HUES48 (cell line): ENCODE data around the gene STOX2.
"Not testable (repeated sequence)": the region's sequence is repeated elsewhere in the genome, so short reads cannot be mapped to it uniquely, and the experiment has no call there.

Experiments
- H3K27ac ChIP-seq: one replicate; pipeline ENCODE4 v1.7.0; 2013; ENCODE audit warnings: low read depth, low read length, inconsistent platforms
- H3K27me3 ChIP-seq: 2 replicates; pipeline ENCODE4 v1.6.1; 2013; ENCODE audit warnings: mild to moderate bottlenecking, low read length; ENCODE audit not compliant: control insufficient read depth, insufficient read depth
- H3K36me3 ChIP-seq: 2 replicates; pipeline ENCODE4 v1.6.1; 2013; ENCODE audit warnings: low read length; ENCODE audit not compliant: control insufficient read depth, insufficient read depth
- H3K4me1 ChIP-seq: 2 replicates; pipeline ENCODE4 v1.6.1; 2013; ENCODE audit warnings: mild to moderate bottlenecking, low read length; ENCODE audit not compliant: control insufficient read depth, insufficient read depth
- H3K4me3 ChIP-seq: 2 replicates; pipeline ENCODE4 v1.5.1; 2013; ENCODE audit warnings: mild to moderate bottlenecking, low read depth, low read length
- H3K9ac ChIP-seq: 2 replicates; pipeline ENCODE4 v1.6.1; 2013; ENCODE audit warnings: mild to moderate bottlenecking, low read depth, low read length, moderate library complexity
- H3K9me3 ChIP-seq: 2 replicates; pipeline ENCODE4 v1.6.1; 2013; ENCODE audit warnings: low read length; ENCODE audit not compliant: control insufficient read depth, insufficient read depth

STOX2 gene

DNA sequence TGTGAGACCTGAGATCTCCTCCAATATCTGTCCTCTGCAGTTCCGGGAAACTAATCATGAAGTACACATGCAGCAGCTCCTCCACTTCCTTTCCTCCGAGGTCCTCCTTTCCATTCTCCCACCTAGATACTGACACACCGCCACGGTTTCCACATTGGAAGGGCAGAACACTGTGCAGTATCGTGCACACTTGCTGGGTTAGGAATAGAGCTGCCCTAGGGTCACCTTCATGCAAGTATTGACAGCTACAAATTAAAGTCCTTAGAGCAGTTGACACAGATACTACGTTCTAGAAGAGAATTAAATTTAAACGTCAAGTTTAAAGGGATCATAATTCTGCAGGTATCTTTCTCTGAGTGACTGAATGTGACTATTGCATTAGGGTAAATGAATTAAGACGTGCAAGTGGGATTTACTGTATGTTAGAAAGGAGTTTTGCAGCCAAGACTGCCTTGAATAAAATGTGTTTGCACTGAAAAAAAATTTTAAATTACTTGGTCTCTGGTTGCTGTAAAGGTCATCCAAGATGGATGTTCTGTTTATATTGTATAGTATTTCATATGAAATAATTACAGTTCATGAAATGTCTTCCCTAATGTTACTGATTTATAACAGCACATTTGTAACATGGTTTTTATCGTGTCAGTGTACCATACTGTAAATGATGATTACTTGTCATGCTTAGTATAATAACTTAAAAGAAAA, 117.7 kb downstream of the STOX2 start:
- Histone ChIP-seq H3K9me3 (no peaks in the 10 kb centered on the region), H3K27me3 (no peaks in the 10 kb centered on the region), H3K27ac (no peak overlapping the region), H3K9ac (no peak overlapping the region), H3K4me3 (no peak overlapping the region), H3K36me3 (no peaks in the 10 kb centered on the region), H3K4me1 (peaks cover 6% of the 10 kb centered on the region; the same call in 1 of the 2 replicates)

DNA sequence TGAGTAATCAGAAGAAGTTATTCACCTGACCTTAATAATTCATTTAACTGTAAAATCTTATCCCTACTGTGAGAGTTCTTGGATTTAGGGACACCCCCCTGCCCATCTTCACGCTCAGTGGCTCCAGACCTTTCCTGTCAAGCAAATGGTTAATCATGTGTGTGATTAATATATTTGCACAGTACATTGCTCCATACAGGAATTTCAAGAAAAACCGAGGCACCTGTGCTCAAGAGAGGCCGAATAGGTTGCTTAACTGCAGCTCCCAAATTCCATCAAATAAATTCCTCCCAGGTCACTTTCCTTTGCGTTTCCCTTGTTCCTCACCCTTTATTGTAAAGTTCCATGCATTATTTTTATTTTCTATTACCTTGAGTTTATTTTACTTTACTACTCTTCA, 119.5 kb downstream of the STOX2 start:
- Histone ChIP-seq H3K27me3 (no peaks in the 10 kb centered on the region), H3K27ac (no peak overlapping the region), H3K9me3 (no peaks in the 10 kb centered on the region), H3K4me3 (no peak overlapping the region), H3K4me1 (peaks cover 6% of the 10 kb centered on the region; the same call in 1 of the 2 replicates), H3K9ac (no peak overlapping the region), H3K36me3 (no peaks in the 10 kb centered on the region)

DNA sequence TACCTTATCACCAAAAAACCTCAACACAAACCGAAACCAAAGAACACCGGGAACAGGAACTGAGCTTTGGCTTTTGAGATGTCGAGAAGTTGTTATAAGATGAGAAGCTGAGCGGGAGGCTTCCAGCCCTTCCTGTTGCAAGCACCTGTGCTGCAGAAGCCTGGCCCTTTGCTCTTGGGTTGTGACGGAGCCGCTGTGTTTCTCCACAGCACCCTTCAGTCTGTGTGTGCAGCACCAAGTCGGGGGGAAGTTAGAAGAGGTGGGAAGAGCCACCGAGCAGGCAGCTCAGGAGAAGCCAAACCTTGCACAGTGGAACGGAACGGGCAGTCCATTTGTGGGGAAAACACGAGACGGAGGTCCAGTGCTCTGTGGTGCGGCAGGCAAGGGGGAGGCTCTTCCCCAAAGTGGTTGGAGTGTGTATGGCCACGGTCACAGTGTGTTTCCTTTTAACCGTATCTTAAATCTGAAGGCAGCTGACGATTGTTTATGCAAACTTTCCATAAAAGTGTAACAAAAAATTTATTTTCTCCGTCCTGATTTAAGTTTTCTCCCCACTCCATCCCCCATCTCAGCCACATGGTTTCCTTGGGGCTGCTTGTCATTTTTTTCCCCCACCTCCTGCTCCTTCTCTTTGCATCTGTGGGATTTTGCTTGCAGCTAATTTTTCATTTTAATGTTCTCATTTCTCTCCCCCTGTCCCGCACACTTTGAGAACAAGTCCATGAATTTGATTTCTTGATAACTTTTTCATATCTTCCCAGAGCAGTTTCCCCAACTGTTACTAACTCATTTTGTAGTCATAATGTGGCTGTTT, 123.7 kb downstream of the STOX2 start:
- H3K4me3 ChIP-seq: no peak overlapping the region

DNA sequence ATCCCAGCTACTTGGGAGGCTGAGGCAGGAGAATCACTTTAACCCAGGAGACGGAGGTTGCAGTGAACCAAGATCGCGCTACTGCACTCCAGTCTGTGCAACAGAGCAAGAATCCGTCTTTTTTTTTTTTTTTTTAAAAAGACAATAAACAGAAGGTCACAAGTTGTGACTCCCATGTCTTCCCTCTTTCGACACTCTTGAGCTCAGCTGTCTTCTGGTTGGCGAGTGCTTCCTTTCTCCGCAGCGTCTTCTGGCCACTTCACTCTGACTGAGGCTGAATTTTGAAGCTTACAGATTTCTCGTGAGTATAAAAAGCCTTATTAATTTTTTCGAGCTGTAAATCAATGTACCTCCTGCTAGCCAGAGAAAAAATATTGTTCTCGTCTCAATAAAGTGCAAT, 124.9 kb downstream of the STOX2 start:
- Histone ChIP-seq H3K9ac (no peak overlapping the region), H3K27me3 (no peaks in the 10 kb centered on the region), H3K27ac (no peak overlapping the region)

More for the DNA sequence above, 123.7 kb downstream of the STOX2 start:
- H3K27ac ChIP-seq: no peak overlapping the region
- no peaks in the 10 kb centered on the region for H3K4me1 ChIP-seq
- H3K36me3 ChIP-seq: no peaks in the 10 kb centered on the region
- no peaks in the 10 kb centered on the region for H3K9me3 ChIP-seq
- no peak overlapping the region for H3K9ac ChIP-seq
- no peaks in the 10 kb centered on the region for H3K27me3 ChIP-seq

DNA sequence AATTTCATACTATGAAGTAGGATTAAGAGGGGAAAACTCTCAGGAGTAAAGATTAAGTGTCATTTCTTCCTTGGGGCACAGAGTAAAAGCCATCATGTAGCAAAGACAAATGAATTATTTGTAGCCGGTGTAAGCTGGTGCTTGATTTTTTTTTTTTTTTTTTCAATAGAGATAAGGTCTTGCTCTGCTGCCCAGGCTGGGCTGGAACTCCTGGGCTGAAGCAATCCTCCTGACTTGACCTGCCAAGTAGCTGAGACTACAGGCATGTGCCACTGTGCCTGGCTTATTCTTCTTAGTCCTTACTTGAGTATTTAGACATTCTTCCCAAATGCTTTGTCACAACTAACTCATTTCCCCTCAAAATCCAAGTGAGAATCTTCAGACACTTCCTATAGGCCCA, 125.7 kb downstream of the STOX2 start:
- H3K4me3 ChIP-seq: no peak overlapping the region
- H3K9ac ChIP-seq: no peak overlapping the region
- no peaks in the 10 kb centered on the region for H3K36me3 ChIP-seq
- H3K4me1 ChIP-seq: no peaks in the 10 kb centered on the region
- H3K27ac ChIP-seq: no peak overlapping the region
- no peaks in the 10 kb centered on the region for H3K27me3 ChIP-seq
- no peaks in the 10 kb centered on the region for H3K9me3 ChIP-seq

More for the DNA sequence above, 124.9 kb downstream of the STOX2 start:
- Histone ChIP-seq H3K4me3 (no peak overlapping the region), H3K36me3 (no peaks in the 10 kb centered on the region), H3K9me3 (no peaks in the 10 kb centered on the region), H3K4me1 (no peaks in the 10 kb centered on the region)

DNA sequence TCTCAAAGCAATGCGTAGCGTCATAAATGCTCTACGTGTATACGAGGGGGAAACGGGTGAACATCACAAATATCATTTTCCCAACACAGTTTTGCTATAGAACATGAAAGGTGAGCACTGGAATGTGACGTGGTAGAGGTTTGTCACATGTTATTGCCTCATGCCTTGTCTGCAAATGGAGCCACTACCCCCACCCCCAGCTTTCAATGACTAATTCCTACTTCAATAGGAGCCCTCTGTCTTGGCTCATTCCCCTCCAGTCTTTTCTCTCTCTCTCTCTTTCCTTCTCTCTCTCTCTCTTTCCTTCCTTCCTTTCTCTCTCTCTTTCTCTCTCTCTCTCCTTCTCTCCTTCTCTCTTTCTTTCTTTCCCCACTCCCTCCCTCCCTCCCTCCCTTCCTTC, 127.0 kb downstream of the STOX2 start:
- Histone ChIP-seq H3K4me3 (no peak overlapping the region), H3K9ac (no peak overlapping the region), H3K27me3 (no peaks in the 10 kb centered on the region), H3K27ac (no peak overlapping the region), H3K36me3 (no peaks in the 10 kb centered on the region), H3K4me1 (no peaks in the 10 kb centered on the region), H3K9me3 (no peaks in the 10 kb centered on the region)

DNA sequence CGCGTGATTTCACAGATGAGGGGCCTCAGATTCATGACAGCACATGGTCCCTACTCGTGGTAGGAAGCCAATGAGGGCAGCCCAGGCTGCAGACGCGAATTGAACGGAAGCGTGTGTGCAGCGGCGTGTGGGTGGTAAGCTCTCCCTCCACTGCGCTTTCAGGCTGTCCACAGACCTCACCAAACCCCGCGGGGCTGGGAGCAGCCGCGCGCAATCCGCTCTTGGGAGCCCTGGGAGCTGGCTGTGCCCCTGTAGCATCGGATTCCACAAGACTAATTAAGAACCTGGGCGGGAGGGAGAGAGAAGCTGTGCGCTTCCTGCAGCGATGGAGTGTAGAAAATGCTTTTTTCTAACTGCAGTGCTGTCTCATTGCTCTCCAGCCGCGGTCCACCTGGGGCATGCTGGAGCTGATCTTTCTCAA, 134.9 kb downstream of the STOX2 start:
- Histone ChIP-seq H3K4me3 (peak overlapping the region; percentile 45), H3K4me1 (no peaks in the 10 kb centered on the region), H3K9me3 (no peaks in the 10 kb centered on the region), H3K36me3 (no peaks in the 10 kb centered on the region), H3K9ac (no peak overlapping the region), H3K27ac (no peak overlapping the region), H3K27me3 (peaks cover 19% of the 10 kb centered on the region)

DNA sequence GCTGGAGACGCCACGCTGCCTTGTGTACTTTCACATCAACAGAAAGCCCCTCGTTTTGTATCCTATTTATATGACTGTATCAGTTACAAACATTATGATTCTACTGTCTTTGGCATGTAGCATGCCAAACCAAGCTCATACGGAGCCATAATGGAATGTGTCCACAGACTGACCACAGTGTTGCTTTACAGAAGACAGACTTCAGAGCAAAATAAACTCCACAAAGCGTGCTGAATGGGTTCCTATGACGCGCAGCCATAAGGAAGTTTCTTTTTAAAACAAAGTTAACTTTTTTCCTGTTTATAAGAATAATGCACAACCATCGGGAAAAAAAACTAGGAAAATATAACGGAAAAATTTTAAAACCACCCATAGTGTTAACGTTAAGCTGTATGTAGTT, 136.0 kb downstream of the STOX2 start:
- Histone ChIP-seq H3K4me3 (no peak overlapping the region), H3K27ac (no peak overlapping the region), H3K36me3 (no peaks in the 10 kb centered on the region), H3K9ac (no peak overlapping the region), H3K9me3 (peaks cover 9% of the 10 kb centered on the region; the same call in 1 of the 2 replicates), H3K4me1 (no peaks in the 10 kb centered on the region), H3K27me3 (peaks cover 19% of the 10 kb centered on the region)

DNA sequence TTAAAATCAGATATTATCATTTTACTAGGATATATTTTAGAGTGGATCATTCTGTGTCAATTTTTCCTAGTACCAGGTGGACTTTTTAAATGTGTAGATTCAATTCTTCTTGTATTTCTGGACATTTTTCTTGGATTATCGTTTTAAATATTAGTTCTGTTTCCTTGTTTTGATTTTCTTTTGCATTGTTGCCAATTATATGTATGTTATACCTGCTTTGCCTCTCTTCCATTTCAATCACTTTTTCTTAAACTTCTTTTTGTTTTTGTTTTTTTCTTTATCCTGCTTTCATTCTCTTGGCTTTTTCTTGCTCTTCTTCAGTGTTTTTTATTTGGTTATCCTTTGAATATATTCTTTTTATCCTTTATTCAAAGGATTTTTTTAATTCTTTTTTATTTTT, 141.0 kb downstream of the STOX2 start:
- Histone ChIP-seq H3K9ac (no peak overlapping the region), H3K9me3 (peaks cover 17% of the 10 kb centered on the region), H3K27ac (no peak overlapping the region), H3K4me1 (no peaks in the 10 kb centered on the region), H3K36me3 (no peaks in the 10 kb centered on the region), H3K27me3 (no peaks in the 10 kb centered on the region), H3K4me3 (no peak overlapping the region)

DNA sequence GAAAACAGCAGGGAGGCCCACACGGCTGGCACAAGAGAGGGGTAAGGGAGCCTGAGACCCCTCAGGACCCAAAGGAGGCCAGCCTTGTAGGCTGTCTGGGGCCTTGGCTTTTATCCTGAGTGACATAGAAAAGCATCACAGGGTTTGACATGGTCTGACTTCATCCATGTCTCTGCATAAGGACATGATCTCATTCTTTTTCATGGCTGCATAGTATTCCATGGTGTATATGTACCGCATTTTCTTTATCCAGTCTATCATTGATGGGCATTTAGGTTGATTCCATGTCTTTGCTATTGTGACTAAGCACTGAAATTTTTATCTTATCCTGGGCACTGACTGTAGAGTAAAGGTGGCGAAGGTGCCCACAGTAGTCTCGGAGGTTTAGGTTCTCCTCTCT, 146.2 kb downstream of the STOX2 start:
- not testable (repeated sequence) for H3K27me3 ChIP-seq, H3K9me3 ChIP-seq, H3K4me3 ChIP-seq, H3K9ac ChIP-seq, H3K27ac ChIP-seq, H3K36me3 ChIP-seq, H3K4me1 ChIP-seq

DNA sequence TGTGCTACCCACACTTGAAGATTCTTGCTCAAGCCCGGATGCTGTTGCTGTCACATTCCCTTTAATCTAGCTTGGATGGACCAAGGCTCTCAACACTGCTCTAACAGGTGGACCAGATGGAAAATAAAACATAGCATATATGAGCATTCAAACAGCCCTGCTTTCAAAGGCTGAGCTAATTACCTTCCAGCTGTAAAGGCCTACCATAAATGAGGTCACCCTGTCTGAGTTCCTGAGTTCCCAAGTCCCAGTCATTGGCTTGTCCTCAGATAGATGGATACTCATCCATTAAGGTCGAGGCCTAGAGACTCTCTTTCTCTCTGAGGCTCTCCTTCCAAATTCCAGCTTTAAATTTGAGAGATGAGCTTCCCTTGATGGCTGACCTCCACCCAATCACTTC, 147.5 kb downstream of the STOX2 start:
- H3K36me3 ChIP-seq: no peaks in the 10 kb centered on the region
- H3K4me3 ChIP-seq: no peak overlapping the region
- no peak overlapping the region for H3K9ac ChIP-seq
- no peak overlapping the region for H3K27ac ChIP-seq
- 0 out of 2 replicates have a peak, but pooled peaks cover 7% of the 10 kb centered on the region for H3K4me1 ChIP-seq
- no peaks in the 10 kb centered on the region for H3K9me3 ChIP-seq
- H3K27me3 ChIP-seq: no peaks in the 10 kb centered on the region
